GM12878 (cell line): Measurements from ENCODE around the gene ARL5A. TPM values are rescaled to one million over a fixed set of nuclear protein-coding genes. Genes with fewer than 3 reads are reported as not detected.

Experiments
- polyA plus RNA-seq, 11 experiments: library from polyadenylated mRNA; depleted of rRNA in 4 of 11; unstranded in 6 of 11; stranded (reverse) in 5 of 11; fragments of >200 nt; fragmentation: Nextera tagmentation in 4 of 11; fragmentation: Illumina TruSeq in 1 of 11; extraction: Ambion mirVana in 4 of 11; extraction: Trizol in 1 of 11; gene quantifications; 1 replicate in 1 of 11; 2 replicates in 10 of 11; pipeline versions ENCODE4 v1.2.1 to v1.2.3, GENCODE V29; 2011 to 2016; ENCODE audit warnings: inconsistent platforms in 2 of 11, missing spikeins in 2 of 11, low read depth in 1 of 11
- total RNA-seq, 4 experiments: library from RNA; depleted of rRNA in 3 of 4; stranded (reverse); fragments of >200 nt in 3 of 4; fragmentation: Illumina TruSeq in 1 of 4; extraction: Trizol in 1 of 4; gene quantifications; 2 replicates each; pipeline versions ENCODE4 v1.2.1 to v1.2.3, GENCODE V29; 2013 to 2021

The ARL5A gene
- total and polyA plus RNA-seq, 10 of the 15 experiments (the other 5 are each of a cell fraction or from before 2014, with no cell fraction given), result 9.4 to 52.9 (median 32.0) TPM

Other genes starting within 250 kb of the ARL5A start
- gene NEB, start 93.9 kb downstream of the ARL5A start, total RNA-seq (2014; rRNA removed), result 0.17 and 0.22 TPM in 2 replicates
- 0.05 and 0.09 TPM in 2 replicates for gene NEB, start 93.9 kb downstream of the ARL5A start, total RNA-seq (2014; rRNA removed; fragmentation: Illumina TruSeq; extraction: Trizol)
- 0.05 and 0.40 TPM in 2 replicates for gene NEB, start 93.9 kb downstream of the ARL5A start, total RNA-seq (2021)
- 0.11 and 0.20 TPM in 2 replicates for gene NEB, start 93.9 kb downstream of the ARL5A start, polyA plus RNA-seq (2011; rRNA removed)
- gene NEB, start 93.9 kb downstream of the ARL5A start, polyA plus RNA-seq (2014; fragmentation: Illumina TruSeq; extraction: Trizol), result 0.13 and 0.59 TPM in 2 replicates
- under 1 TPM; 0.04 to 0.16 TPM for gene NEB, start 93.9 kb downstream of the ARL5A start, polyA plus RNA-seq (2014; fragmentation: Nextera tagmentation; extraction: Ambion mirVana)
- 0.05 and 0.15 TPM in 2 replicates for gene NEB, start 93.9 kb downstream of the ARL5A start, polyA plus RNA-seq (2014; rRNA removed)
- gene NEB, start 93.9 kb downstream of the ARL5A start, polyA plus RNA-seq (2016; fragmentation: Nextera tagmentation; extraction: Ambion mirVana), result under 1 TPM; 0.50 to 0.77 TPM